ENCODE data around the gene CDR2. TPM values are rescaled to one million over a fixed set of nuclear protein-coding genes. Genes with fewer than 3 reads are reported as not detected.

Gene CDR2
- total and polyA plus RNA-seq, 9 of the 15 experiments (the other 6 are each of a cell fraction or from before 2014, with no cell fraction given) = 4.6 to 30.3 (median 19.9) TPM

- TF ChIP-seq, protein P1, sequence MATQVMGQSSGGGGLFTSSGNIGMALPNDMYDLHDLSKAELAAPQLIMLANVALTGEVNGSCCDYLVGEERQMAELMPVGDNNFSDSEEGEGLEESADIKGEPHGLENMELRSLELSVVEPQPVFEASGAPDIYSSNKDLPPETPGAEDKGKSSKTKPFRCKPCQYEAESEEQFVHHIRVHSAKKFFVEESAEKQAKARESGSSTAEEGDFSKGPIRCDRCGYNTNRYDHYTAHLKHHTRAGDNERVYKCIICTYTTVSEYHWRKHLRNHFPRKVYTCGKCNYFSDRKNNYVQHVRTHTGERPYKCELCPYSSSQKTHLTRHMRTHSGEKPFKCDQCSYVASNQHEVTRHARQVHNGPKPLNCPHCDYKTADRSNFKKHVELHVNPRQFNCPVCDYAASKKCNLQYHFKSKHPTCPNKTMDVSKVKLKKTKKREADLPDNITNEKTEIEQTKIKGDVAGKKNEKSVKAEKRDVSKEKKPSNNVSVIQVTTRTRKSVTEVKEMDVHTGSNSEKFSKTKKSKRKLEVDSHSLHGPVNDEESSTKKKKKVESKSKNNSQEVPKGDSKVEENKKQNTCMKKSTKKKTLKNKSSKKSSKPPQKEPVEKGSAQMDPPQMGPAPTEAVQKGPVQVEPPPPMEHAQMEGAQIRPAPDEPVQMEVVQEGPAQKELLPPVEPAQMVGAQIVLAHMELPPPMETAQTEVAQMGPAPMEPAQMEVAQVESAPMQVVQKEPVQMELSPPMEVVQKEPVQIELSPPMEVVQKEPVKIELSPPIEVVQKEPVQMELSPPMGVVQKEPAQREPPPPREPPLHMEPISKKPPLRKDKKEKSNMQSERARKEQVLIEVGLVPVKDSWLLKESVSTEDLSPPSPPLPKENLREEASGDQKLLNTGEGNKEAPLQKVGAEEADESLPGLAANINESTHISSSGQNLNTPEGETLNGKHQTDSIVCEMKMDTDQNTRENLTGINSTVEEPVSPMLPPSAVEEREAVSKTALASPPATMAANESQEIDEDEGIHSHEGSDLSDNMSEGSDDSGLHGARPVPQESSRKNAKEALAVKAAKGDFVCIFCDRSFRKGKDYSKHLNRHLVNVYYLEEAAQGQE (IDR thresholded peaks at IDR 0.05; ENCODE audit: borderline replicate concordance) = no peak
- TF ChIP-seq, protein P1 (CRISPR knock-in tag; IDR thresholded peaks at IDR 0.05; ENCODE audit: low read depth) = no peak
- no peak for TF ChIP-seq ZNF707 (CRISPR knock-in tag; conservative IDR thresholded peaks at IDR 0.05)
- no peak for TF ChIP-seq ZNF318 (IDR thresholded peaks at IDR 0.05; ENCODE audit: borderline replicate concordance in 1 of 2, low read depth in 1 of 2)
- no peak for TF ChIP-seq SMC3 (conservative IDR thresholded peaks at IDR 0.05; ENCODE audit: insufficient read depth, low read depth, low read length)
- TF ChIP-seq ZNF184 (CRISPR knock-in tag; IDR thresholded peaks at IDR 0.05) = no peak
- TF ChIP-seq, protein P2, sequence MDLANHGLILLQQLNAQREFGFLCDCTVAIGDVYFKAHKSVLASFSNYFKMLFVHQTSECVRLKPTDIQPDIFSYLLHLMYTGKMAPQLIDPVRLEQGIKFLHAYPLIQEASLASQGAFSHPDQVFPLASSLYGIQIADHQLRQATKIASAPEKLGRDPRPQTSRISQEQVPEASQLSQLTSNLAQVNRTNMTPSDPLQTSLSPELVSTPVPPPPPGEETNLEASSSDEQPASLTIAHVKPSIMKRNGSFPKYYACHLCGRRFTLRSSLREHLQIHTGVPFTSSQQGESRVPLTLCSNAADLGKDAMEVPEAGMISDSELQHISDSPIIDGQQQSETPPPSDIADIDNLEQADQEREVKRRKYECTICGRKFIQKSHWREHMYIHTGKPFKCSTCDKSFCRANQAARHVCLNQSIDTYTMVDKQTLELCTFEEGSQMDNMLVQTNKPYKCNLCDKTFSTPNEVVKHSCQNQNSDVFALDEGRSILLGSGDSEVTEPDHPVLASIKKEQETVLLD (IDR thresholded peaks at IDR 0.05) = no peak
- TF ChIP-seq LARP7 (IDR thresholded peaks at IDR 0.05) = no peak
Observed at GRCh38 chr16:22297871-22298733, 76.3 kb downstream of the CDR2 start (continued).
